ENCODE measurements around the gene GALNT16. TPM values are rescaled to one million over a fixed set of nuclear protein-coding genes. Genes with fewer than 3 reads are reported as not detected.

The GALNT16 gene
- total RNA-seq, 2 experiments from 2014 or later: not detected

DNA sequence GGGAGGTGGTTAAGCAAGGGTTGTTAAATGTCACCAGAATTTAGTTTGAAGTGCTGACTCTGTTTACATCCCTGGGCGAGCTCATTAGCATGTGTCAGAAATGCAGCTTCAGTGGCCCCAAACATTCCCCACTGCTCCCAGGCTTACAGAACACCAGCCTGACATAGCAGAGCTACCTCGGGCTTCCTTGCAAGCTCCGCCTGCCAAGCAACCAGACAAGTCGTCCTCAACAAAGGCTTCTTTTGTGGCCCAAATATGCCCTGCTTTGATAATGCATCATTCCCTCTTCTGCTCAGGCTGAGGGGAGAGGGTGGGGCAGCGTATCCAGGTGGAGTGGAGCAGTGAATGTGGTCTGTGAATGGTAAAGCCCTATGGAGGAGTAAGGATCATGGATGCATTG, 110.1 kb downstream of the GALNT16 start:
- H3K27me3 Mint-ChIP-seq: no peaks in the 10 kb centered on the region
- CTCF ChIA-PET: no interaction called here

DNA sequence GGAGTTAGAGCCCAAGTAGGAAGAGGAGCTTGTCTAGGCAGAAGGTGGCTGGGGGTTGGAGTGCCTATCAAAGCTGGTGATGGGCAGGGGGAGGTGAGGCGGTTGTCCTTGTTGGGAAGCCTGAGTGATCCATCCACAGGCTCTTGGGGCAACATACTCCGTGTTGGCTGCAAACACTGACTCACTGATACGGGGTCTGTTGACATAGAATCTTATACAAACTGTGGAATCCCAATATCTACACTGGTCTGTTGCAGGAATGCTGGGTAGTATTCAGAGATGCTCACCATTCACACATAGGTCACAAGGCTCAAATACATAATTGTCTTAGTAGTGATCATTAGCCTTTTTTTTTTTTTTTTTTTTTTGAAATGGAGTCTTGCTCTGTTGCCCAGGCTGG, 112.2 kb downstream of the GALNT16 start:
- no peak for ATAC-seq (ENCODE audit: poor library complexity)
- POLR2A ChIA-PET: no interaction called here
- Histone ChIP-seq H3K4me1 (ENCODE audit: insufficient read depth, low read length) (no peaks in the 10 kb centered on the region), H3K4me3 (ENCODE audit: low read length) (no peak overlapping the region), H3K27me3 (ENCODE audit: control insufficient read depth in 1 of 2, insufficient read depth in 2 of 2, low read length in 2 of 2) (no peaks in the 10 kb centered on the region), H3K9me3 (ENCODE audit: control insufficient read depth in 1 of 2, insufficient read depth in 1 of 2, low read length in 2 of 2) (no peaks in the 10 kb centered on the region), H3K36me3 (ENCODE audit: insufficient read depth, low read length) (peaks cover 16% of the 10 kb centered on the region), H3K27ac (ENCODE audit: low read depth in 1 of 2, low read length in 2 of 2) (no peak overlapping the region)
- Mint-ChIP-seq H3K27ac (no peak overlapping the region), H3K4me1 (ENCODE audit: low read depth) (no peaks in the 10 kb centered on the region), H3K9me3 (peaks cover 7% of the 10 kb centered on the region), H3K4me3 (no peak overlapping the region), H3K36me3 (ENCODE audit: low read depth) (peaks cover 37% of the 10 kb centered on the region), H3K27me3 (no peaks in the 10 kb centered on the region)
- TF ChIP-seq, protein P1, sequence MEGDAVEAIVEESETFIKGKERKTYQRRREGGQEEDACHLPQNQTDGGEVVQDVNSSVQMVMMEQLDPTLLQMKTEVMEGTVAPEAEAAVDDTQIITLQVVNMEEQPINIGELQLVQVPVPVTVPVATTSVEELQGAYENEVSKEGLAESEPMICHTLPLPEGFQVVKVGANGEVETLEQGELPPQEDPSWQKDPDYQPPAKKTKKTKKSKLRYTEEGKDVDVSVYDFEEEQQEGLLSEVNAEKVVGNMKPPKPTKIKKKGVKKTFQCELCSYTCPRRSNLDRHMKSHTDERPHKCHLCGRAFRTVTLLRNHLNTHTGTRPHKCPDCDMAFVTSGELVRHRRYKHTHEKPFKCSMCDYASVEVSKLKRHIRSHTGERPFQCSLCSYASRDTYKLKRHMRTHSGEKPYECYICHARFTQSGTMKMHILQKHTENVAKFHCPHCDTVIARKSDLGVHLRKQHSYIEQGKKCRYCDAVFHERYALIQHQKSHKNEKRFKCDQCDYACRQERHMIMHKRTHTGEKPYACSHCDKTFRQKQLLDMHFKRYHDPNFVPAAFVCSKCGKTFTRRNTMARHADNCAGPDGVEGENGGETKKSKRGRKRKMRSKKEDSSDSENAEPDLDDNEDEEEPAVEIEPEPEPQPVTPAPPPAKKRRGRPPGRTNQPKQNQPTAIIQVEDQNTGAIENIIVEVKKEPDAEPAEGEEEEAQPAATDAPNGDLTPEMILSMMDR (IDR thresholded peaks at IDR 0.05): no peak
- CTCF ChIA-PET: no interaction called here
- DNase-seq: no peak
- intact Hi-C loops (cut with DNase I, micrococcal nuclease): no loop called here

More for the DNA sequence above, 110.1 kb downstream of the GALNT16 start:
- TF ChIP-seq, protein P1 (IDR thresholded peaks at IDR 0.05): no peak
- POLR2A ChIA-PET: interaction anchor here (1.4 kb wide), 1 partner anchor 28 kb away, joined by 5 read pairs; the partner anchor contains the start of genes ERH and SLC39A9
- DNase-seq (no peak), ATAC-seq (ENCODE audit: poor library complexity) (no peak)
- H3K4me3 Mint-ChIP-seq: no peak overlapping the region
- H3K27ac ChIP-seq (ENCODE audit: low read depth in 1 of 2, low read length in 2 of 2): no peak overlapping the region
- no peak overlapping the region for H3K27ac Mint-ChIP-seq
- H3K9me3 Mint-ChIP-seq: no peaks in the 10 kb centered on the region
- intact Hi-C loops (cut with DNase I, micrococcal nuclease): no loop called here
- peaks cover 16% of the 10 kb centered on the region for H3K36me3 Mint-ChIP-seq (ENCODE audit: low read depth)
- H3K4me3 ChIP-seq (ENCODE audit: low read length): no peak overlapping the region
- no peaks in the 10 kb centered on the region for H3K9me3 ChIP-seq (ENCODE audit: control insufficient read depth in 1 of 2, insufficient read depth in 1 of 2, low read length in 2 of 2)
- H3K36me3 ChIP-seq (ENCODE audit: insufficient read depth, low read length): no peaks in the 10 kb centered on the region
- H3K27me3 ChIP-seq (ENCODE audit: control insufficient read depth in 1 of 2, insufficient read depth in 2 of 2, low read length in 2 of 2): no peaks in the 10 kb centered on the region
- no peaks in the 10 kb centered on the region for H3K4me1 ChIP-seq (ENCODE audit: insufficient read depth, low read length)
- H3K4me1 Mint-ChIP-seq (ENCODE audit: low read depth): no peaks in the 10 kb centered on the region

DNA sequence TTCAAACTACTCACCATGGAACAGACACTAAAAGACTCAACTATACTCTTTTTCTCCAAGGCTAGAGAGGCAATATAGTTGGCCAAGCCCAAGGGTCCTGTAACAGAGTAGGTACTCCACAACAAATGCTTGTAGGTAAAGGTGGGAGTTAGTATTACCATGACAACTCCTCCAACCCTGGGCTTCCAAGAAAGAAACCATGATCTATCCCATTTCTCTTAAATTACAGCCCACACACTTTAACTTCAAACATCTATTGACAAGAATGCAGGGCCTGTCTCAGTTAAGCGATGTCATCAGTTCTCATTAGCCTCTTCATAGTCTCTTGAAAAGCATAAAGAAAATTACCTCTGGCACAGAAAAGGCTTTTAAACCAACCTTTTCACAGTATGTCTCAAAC, 113.1 kb downstream of the GALNT16 start:
- H3K4me1 ChIP-seq (ENCODE audit: insufficient read depth, low read length): no peaks in the 10 kb centered on the region
- no peak overlapping the region for H3K27ac Mint-ChIP-seq
- TF ChIP-seq, protein P1 (IDR thresholded peaks at IDR 0.05): no peak
- intact Hi-C loops (cut with DNase I, micrococcal nuclease): no loop called here
- no peak overlapping the region for H3K4me3 Mint-ChIP-seq
- peaks cover 22% of the 10 kb centered on the region for H3K36me3 ChIP-seq (ENCODE audit: insufficient read depth, low read length)
- ChIA-PET CTCF (no interaction called here), POLR2A (no interaction called here)
- H3K27me3 ChIP-seq (ENCODE audit: control insufficient read depth in 1 of 2, insufficient read depth in 2 of 2, low read length in 2 of 2): no peaks in the 10 kb centered on the region
- H3K27me3 Mint-ChIP-seq: no peaks in the 10 kb centered on the region
- no peak overlapping the region for H3K27ac ChIP-seq (ENCODE audit: low read depth in 1 of 2, low read length in 2 of 2)
- H3K36me3 Mint-ChIP-seq (ENCODE audit: low read depth): peaks cover 45% of the 10 kb centered on the region
- peaks cover 7% of the 10 kb centered on the region for H3K9me3 Mint-ChIP-seq
- DNase-seq (no peak), ATAC-seq (ENCODE audit: poor library complexity) (no peak)
- no peaks in the 10 kb centered on the region for H3K9me3 ChIP-seq (ENCODE audit: control insufficient read depth in 1 of 2, insufficient read depth in 1 of 2, low read length in 2 of 2)
- no peaks in the 10 kb centered on the region for H3K4me1 Mint-ChIP-seq (ENCODE audit: low read depth)
- no peak overlapping the region for H3K4me3 ChIP-seq (ENCODE audit: low read length)

Measured in CD4-positive, alpha-beta T cell (primary cell).